GM21381 (cell line): ENCODE data around the gene GRIN2A.

Experiments
- ATAC-seq: cut with Tn5 transposase; IDR thresholded peaks from one replicate; pipeline ENCODE4 v1.9.1; 2021; ENCODE audit warnings: mild to moderate bottlenecking, moderate library complexity; ENCODE audit not compliant: unreplicated experiment

The GRIN2A gene

GRCh38 chr16:10039220-10040096 lies 142.8 kb downstream of the GRIN2A start:
- ATAC-seq: no peak

DNA sequence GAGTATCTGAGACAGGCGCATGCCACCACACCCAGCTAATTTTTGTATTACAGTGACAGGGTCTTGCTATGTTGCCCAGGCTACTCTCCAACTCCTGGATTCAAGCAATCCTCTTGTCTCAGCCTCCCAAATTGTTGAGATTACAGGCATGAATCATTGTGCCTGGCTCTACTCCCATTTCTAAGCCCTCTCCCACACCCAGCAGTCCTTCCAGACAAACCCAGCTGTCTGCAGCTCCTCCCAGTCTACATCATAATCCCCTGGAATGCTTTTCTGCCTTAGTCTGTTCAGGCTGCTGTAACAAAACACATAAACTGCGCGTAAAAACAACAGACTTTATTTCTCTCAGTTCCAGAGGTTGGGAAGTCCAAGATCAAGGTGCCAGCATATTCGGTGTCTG lies 144.5 kb downstream of the GRIN2A start:
- no peak for ATAC-seq

GRCh38 chr16:10036956-10037355 lies 145.3 kb downstream of the GRIN2A start:
- ATAC-seq: no peak

DNA sequence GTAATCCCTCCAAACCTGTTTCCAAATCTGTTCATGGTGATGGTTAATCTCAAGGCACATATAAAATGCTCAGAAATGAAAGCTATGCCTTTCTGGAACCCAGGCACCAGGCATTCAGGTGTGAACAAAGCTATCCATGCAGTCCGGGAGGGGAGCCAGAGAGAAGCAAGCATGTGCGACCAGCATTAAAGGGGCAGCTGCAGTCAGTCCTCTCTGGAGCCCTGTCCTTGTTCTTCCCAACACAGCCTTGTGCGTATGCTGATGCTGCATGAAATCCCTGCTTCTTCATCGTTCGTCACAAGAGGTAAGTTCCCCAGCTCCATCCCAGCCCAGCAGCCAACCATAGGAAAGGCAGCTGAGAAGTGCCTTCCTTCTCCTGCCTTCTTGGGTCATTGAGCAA lies 148.7 kb downstream of the GRIN2A start:
- ATAC-seq: no peak

DNA sequence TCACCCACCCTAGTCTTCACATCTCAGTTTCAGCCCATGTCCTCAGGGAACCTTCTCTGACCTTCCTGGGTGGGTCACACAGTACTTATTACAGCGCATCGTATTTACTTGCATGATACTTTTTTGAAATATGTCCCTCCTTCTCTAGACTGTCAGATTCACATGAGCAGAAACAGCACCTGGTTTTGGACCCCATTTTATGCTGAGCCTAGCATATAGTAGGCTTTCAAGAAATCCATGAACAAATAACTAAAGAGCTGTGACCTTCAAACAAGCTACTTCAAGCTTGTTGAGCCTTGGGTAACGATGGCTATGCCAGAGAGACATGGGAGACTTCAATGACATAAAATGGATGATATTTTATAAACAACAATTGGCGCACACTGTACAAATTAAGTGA lies 150.3 kb downstream of the GRIN2A start:
- no peak for ATAC-seq

GRCh38 chr16:10031473-10031872 lies 150.8 kb downstream of the GRIN2A start:
- no peak for ATAC-seq

- no peak for ATAC-seq
Measured at GRCh38 chr16:10028644-10029043, 153.6 kb downstream of the GRIN2A start.

DNA sequence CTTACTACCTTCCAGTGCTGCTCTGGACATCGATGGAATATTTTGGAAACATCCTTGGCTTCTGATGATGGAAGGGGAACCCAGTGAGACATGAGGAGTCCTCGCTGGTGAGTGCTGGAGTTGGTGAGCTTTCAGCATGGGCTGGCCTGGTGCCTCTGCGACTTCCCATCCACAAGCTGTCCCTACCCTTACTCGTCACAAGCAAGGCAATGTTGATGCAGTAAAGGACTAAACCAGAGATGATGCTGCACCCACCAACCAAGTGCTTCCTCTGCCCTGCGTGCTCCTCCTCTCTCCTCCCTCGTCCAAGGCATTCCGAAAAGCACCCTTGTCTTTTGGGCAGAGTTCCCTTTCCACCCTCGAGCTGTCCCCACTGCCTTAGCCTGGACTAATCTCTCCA lies 154.7 kb downstream of the GRIN2A start:
- no peak for ATAC-seq

- no peak for ATAC-seq
Measured at GRCh38 chr16:10026593-10026992, 155.6 kb downstream of the GRIN2A start.

DNA sequence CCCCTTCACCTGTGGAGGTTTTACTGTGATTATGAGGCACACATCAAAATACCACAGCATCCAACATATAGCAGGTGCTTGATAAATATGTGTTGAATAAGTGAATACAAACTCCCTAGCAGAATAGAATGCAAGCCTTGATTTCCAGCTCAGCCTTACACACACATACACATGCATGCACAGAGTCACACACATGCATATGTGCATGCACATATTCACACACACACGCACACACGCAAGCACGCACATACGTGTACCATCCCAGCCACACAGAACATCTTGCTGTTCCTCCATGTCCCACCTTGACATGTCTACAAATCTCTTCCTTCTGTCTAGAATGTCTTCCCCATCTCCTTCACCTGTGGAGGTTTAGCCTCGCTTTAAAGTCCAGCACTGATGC lies 160.1 kb downstream of the GRIN2A start:
- ATAC-seq: no peak

- ATAC-seq: no peak
Measured at GRCh38 chr16:10020866-10021265, 161.4 kb downstream of the GRIN2A start.

DNA sequence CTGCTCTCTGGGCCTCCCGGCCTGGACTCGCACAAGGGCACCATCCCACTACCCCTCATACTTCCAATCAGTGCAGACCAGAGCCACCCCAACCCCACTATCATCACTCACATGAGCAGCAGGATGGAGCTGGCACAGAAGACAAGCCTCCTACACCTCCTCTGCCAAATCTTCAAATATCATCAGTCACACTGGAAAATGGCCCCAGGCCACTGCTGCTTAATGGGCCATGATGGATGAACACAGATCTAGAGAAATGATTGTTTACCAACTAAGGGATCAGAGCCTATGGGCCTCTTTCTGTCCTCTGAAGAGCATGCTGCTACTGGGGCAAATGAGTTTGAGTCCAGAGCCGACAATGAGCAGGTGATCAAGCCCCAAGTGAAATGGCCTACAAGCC lies 165.5 kb downstream of the GRIN2A start:
- ATAC-seq: no peak

- no peak for ATAC-seq
Measured at GRCh38 chr16:10015397-10015796, 166.8 kb downstream of the GRIN2A start.

DNA sequence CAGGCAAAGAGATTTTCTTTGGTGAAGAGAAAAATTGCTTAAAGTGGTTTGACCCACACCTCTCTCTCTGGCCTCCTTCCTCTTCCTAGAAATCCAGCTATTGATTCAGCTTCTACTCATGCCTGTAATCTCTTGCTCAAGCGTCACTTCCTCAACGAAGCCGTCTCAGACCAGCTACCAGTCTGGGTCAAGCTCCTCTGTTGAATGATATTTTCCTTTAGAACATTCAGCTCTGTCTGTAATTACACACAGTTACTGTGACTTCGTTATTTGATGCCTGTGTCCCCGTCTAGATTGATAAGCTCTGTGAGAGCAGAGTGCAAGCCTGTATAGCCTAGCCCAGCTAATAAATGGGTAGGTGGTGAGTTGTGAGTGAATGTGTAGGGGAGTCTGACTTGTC lies 168.5 kb downstream of the GRIN2A start:
- no peak for ATAC-seq

DNA sequence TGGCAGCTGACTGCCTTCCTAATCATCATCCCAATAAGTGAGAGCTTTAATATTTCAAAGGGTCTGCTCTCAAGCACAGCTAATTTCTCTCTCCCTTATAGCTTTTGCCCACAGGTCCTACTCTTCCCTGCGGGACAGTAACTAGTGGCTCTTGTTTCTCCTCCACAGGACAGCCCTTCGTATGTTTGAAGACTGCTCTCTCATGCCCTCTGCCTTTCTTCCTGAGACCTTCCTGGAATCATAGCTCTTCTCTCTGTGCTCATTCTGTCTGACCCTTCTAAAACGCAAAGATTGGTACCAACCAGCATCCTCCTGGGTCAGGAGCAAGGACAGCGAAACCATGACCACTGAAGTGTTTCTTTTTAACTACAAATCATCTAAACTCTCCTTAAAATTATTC lies 168.9 kb downstream of the GRIN2A start:
- ATAC-seq: no peak

- no peak for ATAC-seq
Measured at GRCh38 chr16:10009684-10010083, 172.5 kb downstream of the GRIN2A start.

DNA sequence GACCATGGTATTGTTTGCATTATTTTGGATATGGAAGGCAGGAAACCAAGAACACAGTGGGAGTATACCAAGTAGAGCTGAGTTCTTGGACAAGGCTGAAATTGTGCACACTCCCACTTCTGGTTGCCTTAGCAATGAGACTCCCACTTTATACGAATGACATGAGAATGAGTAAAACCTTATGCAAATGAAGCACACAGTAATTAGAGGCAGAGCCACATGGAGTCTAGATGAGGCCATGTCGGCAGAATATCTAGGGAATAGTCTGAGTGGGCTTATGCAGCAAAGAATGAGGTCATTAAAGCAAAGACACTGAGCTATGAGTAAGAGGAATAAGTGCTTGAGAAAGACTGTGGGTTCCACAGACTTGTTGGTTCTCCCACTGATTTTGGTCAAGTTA lies 178.7 kb downstream of the GRIN2A start:
- ATAC-seq: no peak

DNA sequence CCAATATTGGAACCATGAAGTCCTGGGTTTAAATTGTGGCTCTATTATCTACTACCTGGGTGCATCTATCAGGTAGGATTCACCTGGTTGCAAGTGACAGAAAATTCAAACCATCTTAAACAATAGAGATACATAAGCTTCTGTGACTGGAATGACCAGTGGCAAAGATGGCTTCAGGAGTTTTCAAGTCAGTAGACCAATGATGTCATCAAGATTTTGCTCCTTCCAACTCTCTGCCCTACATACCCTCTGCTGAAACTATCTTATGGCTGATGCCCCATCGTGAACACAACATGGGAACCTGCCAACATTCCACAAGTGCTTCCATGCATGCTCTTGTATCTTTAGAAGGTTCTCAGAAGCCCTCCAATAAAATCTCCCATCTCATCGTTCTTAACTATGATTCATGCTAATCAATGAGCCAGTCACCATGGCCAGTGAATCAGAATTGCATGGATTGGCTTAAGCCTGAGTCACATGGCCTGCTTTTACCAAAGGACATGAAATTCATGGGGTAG lies 180.9 kb downstream of the GRIN2A start:
- ATAC-seq: no peak

- no peak for ATAC-seq
Measured at GRCh38 chr16:9996221-9996620, 186.0 kb downstream of the GRIN2A start.

GRCh38 chr16:9992441-9992840 lies 189.8 kb downstream of the GRIN2A start:
- no peak for ATAC-seq

DNA sequence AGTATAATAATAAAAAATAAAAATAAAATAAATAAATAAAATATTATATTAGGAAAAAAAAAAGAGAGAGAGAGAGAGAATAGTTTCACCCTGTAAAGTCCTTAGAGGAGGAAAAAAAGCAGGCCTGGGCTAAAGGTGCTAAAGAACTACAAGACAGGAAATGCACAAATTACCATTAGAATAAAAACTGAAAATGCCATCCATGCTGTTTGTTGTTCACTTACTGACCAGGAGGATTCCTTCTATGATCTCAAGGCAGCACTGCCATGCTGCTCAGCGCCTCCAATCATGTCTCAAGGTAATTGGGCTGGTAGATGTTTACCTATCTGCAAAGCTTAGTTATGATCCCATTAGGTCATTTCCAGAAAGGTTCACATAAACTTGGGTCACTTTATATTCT lies 201.2 kb downstream of the GRIN2A start:
- no peak for ATAC-seq

DNA sequence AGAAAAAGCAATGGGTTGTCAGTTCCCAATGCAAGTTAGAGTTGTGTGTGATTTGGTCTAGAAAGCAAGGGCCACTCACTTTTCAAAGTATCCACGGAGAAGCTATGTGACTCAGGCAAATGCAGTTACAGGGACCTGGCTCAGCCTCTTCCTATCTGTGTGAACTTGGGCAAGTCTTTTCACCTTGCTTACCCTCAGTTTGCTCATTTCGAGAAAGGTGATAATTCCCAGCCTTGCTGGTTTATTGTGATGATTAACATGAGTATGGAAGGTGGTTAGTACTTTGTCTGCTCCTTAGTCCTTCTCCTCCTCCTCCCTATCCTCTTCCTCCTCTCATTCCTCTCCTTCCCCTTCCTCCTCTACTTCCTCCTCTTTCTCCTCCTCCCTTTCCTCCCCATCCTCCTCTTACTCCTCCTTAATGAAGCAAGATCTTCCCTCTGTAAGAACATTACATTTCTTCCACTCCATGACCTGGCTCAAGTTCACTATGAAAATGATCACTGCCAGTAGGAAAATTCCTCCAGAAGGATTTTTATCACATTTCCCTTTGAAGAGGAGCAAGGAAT lies 204.0 kb downstream of the GRIN2A start:
- ATAC-seq: no peak
